HepG2 (cell line): ENCODE results near the gene PARVA. TPM values are rescaled to one million over a fixed set of nuclear protein-coding genes. Genes with fewer than 3 reads are reported as not detected.

Source experiments
- ATAC-seq: fragments of 200-7000 bp; cut with Tn5 transposase; 3 replicates; pipeline ENCODE4 v1.9.1; 2020; ENCODE audit warnings: mild to moderate bottlenecking, moderate library complexity
- BruUV-seq: library from RNA; stranded (reverse); fragments of 400-500 nt; replicated peaks from 2 replicates; lab custom pipeline; 2021; lab: Mats Ljungman, UMichigan
- CTCF ChIA-PET: fragments of 300-600 bp; formaldehyde crosslinking; extraction: SDS; loops from one replicate; lab custom pipeline; 2021; ENCODE audit warnings: low total read pairs, inconsistent platforms, low intra/inter-chr PET ratio; lab: Yijun Ruan, JAX
- POLR2A ChIA-PET: fragments of 350-600 bp; sonication (Branson Sonifier 250); formaldehyde crosslinking; loops from one replicate; lab custom pipeline; 2020; ENCODE audit warnings: antibody characterized with exemption, inconsistent platforms; lab: Yijun Ruan, JAX
- DNase-seq: peaks from one replicate; pipeline ENCODE4 v3.0.0-alpha.2; 2015; ENCODE audit warnings: low spot score
- FAIRE-seq: peaks from 3 replicates; lab custom pipeline; 2011; peaks lifted over from hg19 to GRCh38; lab: Jason Lieb, UNC
- H2AFZ ChIP-seq: one replicate; pipeline ENCODE4 v1.6.1; 2011; ENCODE audit warnings: low read length, inconsistent platforms
- H3K27ac ChIP-seq: fragments of 300-600 bp; 3 replicates; pipeline ENCODE4 v1.8.0; 2011; ENCODE audit warnings: mixed run types, mild to moderate bottlenecking, mixed read lengths, low read length, inconsistent platforms; ENCODE audit not compliant: insufficient read depth; ENCODE audit errors: extremely low read length
- H3K27me3 ChIP-seq, 2 experiments: fragments of 200-600 bp in 1 of 2; 2 replicates in 1 of 2; 3 replicates in 1 of 2; pipeline versions ENCODE4 v1.6.0 to v1.8.0; 2011; ENCODE audit warnings: low read length in 2 of 2, mild to moderate bottlenecking in 2 of 2, moderate library complexity in 2 of 2, inconsistent platforms in 1 of 2; ENCODE audit not compliant: insufficient read depth in 2 of 2, control insufficient read depth in 1 of 2
- H3K36me3 ChIP-seq, 2 experiments: fragments of 200-600 bp in 1 of 2; replicated peaks in 1 of 2; 2 replicates in 1 of 2; 3 replicates in 1 of 2; pipeline versions ENCODE4 v1.5.1 to v1.8.0; 2011; ENCODE audit warnings: low read length in 2 of 2, inconsistent platforms in 1 of 2; ENCODE audit not compliant: insufficient read depth in 2 of 2, control insufficient read depth in 1 of 2
- H3K4me1 ChIP-seq: 2 replicates; pipeline ENCODE4 v1.5.1; 2012; ENCODE audit warnings: low read length, inconsistent platforms; ENCODE audit not compliant: insufficient read depth
- H3K4me2 ChIP-seq: 2 replicates; pipeline ENCODE4 v1.6.0; 2011; ENCODE audit warnings: low read depth, low read length, inconsistent platforms
- H3K4me3 ChIP-seq, 3 experiments: fragments of 200-600 bp in 1 of 3; sonication (generic), shearing (Covaris generic) in 1 of 3; replicated peaks in 1 of 3; 2 replicates each; pipeline ENCODE4 v1.5.1; 2011 to 2016; ENCODE audit warnings: low read length in 3 of 3, inconsistent platforms in 2 of 3, low read depth in 2 of 3, mild to moderate bottlenecking in 2 of 3, control low read depth in 1 of 3, mixed read lengths in 1 of 3; ENCODE audit not compliant: insufficient read depth in 1 of 3
- H3K79me2 ChIP-seq: one replicate; pipeline ENCODE4 v1.6.1; 2011; ENCODE audit warnings: low read length, inconsistent platforms; ENCODE audit not compliant: insufficient read depth
- H3K9ac ChIP-seq: 2 replicates; pipeline ENCODE4 v1.6.0; 2011; ENCODE audit warnings: mild to moderate bottlenecking, low read depth, low read length, inconsistent platforms; ENCODE audit not compliant: insufficient read depth
- H3K9me3 ChIP-seq: 2 replicates; pipeline ENCODE4 v1.5.1; 2012; ENCODE audit warnings: mild to moderate bottlenecking, low read length
- H4K20me1 ChIP-seq: 2 replicates; pipeline ENCODE4 v1.6.0; 2011; ENCODE audit warnings: inconsistent platforms, mild to moderate bottlenecking, low read length, moderate library complexity; ENCODE audit not compliant: insufficient read depth
- ARID4A ChIP-seq: sonication (generic); formaldehyde crosslinking; IDR thresholded peaks from 2 replicates; pipeline ENCODE4 v1.5.0; 2020; ENCODE audit warnings: mild to moderate bottlenecking, missing genetic modification reagents, borderline replicate concordance
- GMEB2 ChIP-seq: IDR thresholded peaks from 2 replicates; pipeline ENCODE4 v1.6.1; 2016; ENCODE audit warnings: missing biosample characterization, missing genetic modification reagents, low read depth
- NFYC ChIP-seq: IDR thresholded peaks from 2 replicates; pipeline ENCODE4 v1.6.1; 2016; ENCODE audit warnings: missing genetic modification reagents, missing compliant biosample characterization
- NR1H2 ChIP-seq: sonication (generic); formaldehyde crosslinking; IDR thresholded peaks from 2 replicates; pipeline ENCODE4 v1.8.1; 2022; ENCODE audit warnings: low read depth, missing genetic modification reagents, borderline replicate concordance
- NR2C2 ChIP-seq: sonication (generic); formaldehyde crosslinking; IDR thresholded peaks from 2 replicates; pipeline ENCODE4 v1.4.0; 2020; ENCODE audit warnings: missing genetic modification reagents, mild to moderate bottlenecking, moderate library complexity, borderline replicate concordance
- PHB2 ChIP-seq: fragments of 450-650 bp; IDR thresholded peaks from 2 replicates; pipeline ENCODE4 v1.6.1; 2018; ENCODE audit not compliant: partially characterized antibody
- SP140L ChIP-seq: sonication (generic); formaldehyde crosslinking; IDR thresholded peaks from 2 replicates; pipeline ENCODE4 v1.4.0; 2020; ENCODE audit warnings: missing genetic modification reagents, borderline replicate concordance
- SP2 ChIP-seq: sonication (generic); formaldehyde crosslinking; IDR thresholded peaks from 2 replicates; pipeline ENCODE4 v1.5.1; 2020; ENCODE audit warnings: mild to moderate bottlenecking, missing genetic modification reagents
- SRSF9 ChIP-seq: fragments of 200-400 bp; formaldehyde crosslinking; IDR thresholded peaks from 2 replicates; pipeline ENCODE4 v1.6.1; 2018; ENCODE audit warnings: borderline replicate concordance, mild to moderate bottlenecking, low read depth, low read length; ENCODE audit not compliant: insufficient read depth, poor library complexity, severe bottlenecking
- whole genome bisulfite sequencing: methylation state at CpG from one replicate; pipeline ENCODE4 v1.1.6; 2017; ENCODE audit warnings: low lambda C conversion rate; 5-methylcytosine and 5-hydroxymethylcytosine counted together
- in situ Hi-C: cut with HindIII; loops from 2 replicates; pipeline ENCODE4 v1.10.0; 2017; ENCODE audit warnings: low pct_unique_long_range_greater_than_20kb; ENCODE audit not compliant: extremely low pct_ligation_motif_present
- intact Hi-C: fragments of 100-400 bp; cut with micrococcal nuclease; formaldehyde crosslinking; loops from one replicate; pipeline ENCODE4 v1.10.0; 2022; ENCODE audit not compliant: unreplicated experiment
- polyA plus RNA-seq, 8 experiments: library from polyadenylated mRNA; depleted of rRNA in 3 of 8; stranded (reverse) in 7 of 8; unstranded in 1 of 8; fragments of >200 nt; fragmentation: Illumina TruSeq in 4 of 8; extraction: Trizol in 4 of 8; gene quantifications; 2 replicates each; pipeline versions ENCODE4 v1.2.1 to v1.2.3, GENCODE V29; 2011 to 2016; ENCODE audit warnings: low read depth in 4 of 8, missing spikeins in 1 of 8, mixed read lengths in 1 of 8; ENCODE audit not compliant: insufficient read depth in 1 of 8
- total RNA-seq, 5 experiments: library from RNA; depleted of rRNA; stranded (reverse); fragments of >200 nt; fragmentation: Illumina TruSeq; extraction: Trizol; gene quantifications; 2 replicates each; pipeline ENCODE4 v1.2.3, GENCODE V29; 2016; ENCODE audit warnings: low read depth in 1 of 5

Gene PARVA
- total and polyA plus RNA-seq, 2 of the 13 experiments (the other 11 are each of a cell fraction or from before 2014, with no cell fraction given): 5.9 to 9.1 TPM

- Histone ChIP-seq H3K9ac (no peak overlapping the region), H3K79me2 (no peaks in the 10 kb centered on the region), H3K4me2 (no peak overlapping the region), H2AFZ (no peak overlapping the region), H3K9me3 (no peaks in the 10 kb centered on the region), H3K4me1 (peaks cover 31% of the 10 kb centered on the region), H3K36me3 (no peaks in the 10 kb centered on the region), H3K27ac (no peak overlapping the region), H3K4me3 (no peak overlapping the region), H3K27me3 (peaks cover 0 to 4% of the 10 kb centered on the region in 2 experiments; a peak in 1 of 5 replicates), H4K20me1 (no peaks in the 10 kb centered on the region)
- ATAC-seq (no peak), FAIRE-seq (no peak), DNase-seq (no peak)
- WGBS: 92% methylated on average over 8 of the region's 9 CpGs
- BruUV-seq: no TSS peak
- intact Hi-C loops (no loop called here), in situ Hi-C loops (no loop called here)
- ChIA-PET POLR2A (interaction anchor here (1.3 kb wide), 1 partner anchor 14 kb away, joined by 3 read pairs; no protein-coding TSS in a partner anchor), CTCF (no interaction called here)
- TF ChIP-seq SP140L (CRISPR knock-in tag) (no peak), NR1H2 (CRISPR knock-in tag) (no peak), ARID4A (CRISPR knock-in tag) (no peak), NR2C2 (CRISPR knock-in tag) (no peak), PHB2 (no peak), SP2 (CRISPR knock-in tag) (no peak), NFYC (CRISPR knock-in tag) (no peak), SRSF9 (no peak), GMEB2 (CRISPR knock-in tag) (no peak)
Observed at GRCh38 chr11:12380565-12381325, 3.4 kb downstream of the PARVA start.
